AG08396 (cell line): ENCODE results near the gene GAREM1.
"Not testable (repeated sequence)": the region's sequence is repeated elsewhere in the genome, so short reads cannot be mapped to it uniquely, and the experiment has no call there.

Experiments used
- DNase-seq: peaks from one replicate; pipeline ENCODE4 v3.0.0; 2012; ENCODE audit warnings: low spot score, mixed read lengths

GAREM1 gene

GRCh38 chr18:32257084-32257785, 213.4 kb downstream of the GAREM1 start:
- no peak for DNase-seq

GRCh38 chr18:32255570-32255969, 215.1 kb downstream of the GAREM1 start:
- DNase-seq: no peak

- no peak for DNase-seq
These were observed 218.4 kb downstream of the GAREM1 start for GRCh38 chr18:32252141-32252860.

DNA sequence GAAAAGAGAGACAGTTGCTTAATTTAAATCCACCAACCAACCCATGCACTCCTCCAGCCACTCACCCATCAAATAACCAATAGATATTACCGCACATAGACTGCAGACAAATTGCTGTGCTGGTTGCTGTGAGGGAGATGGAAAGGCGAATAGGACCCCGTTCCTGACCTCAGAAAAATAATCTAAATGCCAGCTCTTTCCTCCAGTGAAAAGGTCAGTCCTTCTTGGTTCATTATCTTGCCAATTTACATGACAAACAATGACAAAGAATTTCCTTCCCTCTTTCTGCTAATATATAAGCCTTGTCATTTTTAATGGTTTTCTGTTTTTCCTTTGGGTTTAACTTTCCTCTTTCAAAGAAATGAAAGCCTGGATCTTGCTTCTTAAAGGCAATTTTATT, 219.2 kb downstream of the GAREM1 start:
- DNase-seq: no peak

DNA sequence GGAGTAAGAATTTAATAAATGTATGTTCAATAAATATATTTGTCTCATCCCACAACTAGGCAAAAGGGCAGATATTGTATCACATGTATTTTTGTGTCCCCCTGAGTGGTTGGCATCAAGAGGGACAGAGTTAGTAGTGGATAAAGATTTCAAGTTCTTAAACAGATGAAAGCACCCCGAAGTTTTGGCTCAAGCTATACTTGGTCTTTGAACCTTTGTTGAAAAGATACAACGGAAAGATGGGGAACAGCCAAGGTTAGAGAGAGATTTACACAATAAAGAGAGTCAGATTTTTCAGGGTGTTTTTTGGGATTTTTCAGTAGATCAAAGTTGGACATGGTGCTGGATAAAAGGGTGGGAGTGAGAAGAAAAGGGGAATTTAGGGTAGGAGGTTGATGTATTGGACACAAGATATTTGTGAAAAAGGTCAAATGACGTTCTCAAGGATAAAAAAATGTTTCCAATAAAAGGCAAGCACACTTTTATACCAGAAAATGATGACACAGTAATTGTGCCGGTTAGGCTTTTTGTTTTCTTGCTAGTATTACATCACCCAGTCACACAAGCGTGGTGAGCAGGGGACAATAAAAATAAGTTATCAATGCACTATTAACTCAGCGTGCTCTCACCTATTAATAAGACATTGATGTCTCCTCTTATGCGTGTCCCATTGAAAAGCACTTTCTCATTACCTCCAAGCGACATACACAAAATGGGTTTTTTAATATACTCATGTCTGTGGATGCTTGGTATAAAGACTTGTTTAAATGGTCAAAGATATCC, 221.3 kb downstream of the GAREM1 start:
- no peak for DNase-seq

DNA sequence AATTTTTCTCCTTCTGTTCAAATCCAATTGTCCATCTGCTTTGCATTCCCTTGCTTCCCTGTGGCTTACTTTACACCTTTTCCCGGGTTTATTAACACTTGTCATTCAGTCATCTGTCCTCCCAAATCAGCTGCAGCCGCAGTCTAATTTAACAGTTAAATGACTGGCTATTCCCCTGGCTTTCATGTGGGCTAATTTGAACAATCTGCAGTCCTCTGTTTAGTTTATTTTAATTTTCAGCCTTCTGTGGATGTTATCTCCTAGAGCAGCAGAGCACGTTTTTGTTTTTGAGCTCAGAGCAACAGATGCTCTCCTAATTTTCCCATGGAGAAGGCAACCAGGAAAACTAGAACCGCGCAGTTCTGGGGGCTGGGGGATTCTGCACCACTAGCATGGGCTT, 225.8 kb downstream of the GAREM1 start:
- no peak for DNase-seq

GRCh38 chr18:32243358-32243757, 227.3 kb downstream of the GAREM1 start:
- DNase-seq: no peak

DNA sequence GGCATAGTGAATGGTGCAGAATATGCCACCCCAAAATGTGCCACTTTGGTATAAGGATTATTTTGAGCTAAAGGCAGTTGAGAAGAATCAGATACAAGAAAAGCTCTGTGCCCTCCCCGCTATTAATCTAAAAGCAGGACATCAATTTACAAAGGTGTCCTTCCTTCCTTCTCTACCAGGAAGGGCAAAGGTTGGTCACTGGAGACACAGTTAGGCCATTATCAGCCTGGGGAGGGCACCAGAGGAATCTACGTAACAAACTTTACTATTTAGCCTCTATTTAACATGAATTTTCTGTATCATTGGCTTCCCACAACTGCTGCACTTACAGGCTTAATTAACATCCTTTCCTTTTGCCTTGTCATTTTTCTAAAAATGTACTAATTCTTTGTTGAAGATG, 228.3 kb downstream of the GAREM1 start:
- no peak for DNase-seq

DNA sequence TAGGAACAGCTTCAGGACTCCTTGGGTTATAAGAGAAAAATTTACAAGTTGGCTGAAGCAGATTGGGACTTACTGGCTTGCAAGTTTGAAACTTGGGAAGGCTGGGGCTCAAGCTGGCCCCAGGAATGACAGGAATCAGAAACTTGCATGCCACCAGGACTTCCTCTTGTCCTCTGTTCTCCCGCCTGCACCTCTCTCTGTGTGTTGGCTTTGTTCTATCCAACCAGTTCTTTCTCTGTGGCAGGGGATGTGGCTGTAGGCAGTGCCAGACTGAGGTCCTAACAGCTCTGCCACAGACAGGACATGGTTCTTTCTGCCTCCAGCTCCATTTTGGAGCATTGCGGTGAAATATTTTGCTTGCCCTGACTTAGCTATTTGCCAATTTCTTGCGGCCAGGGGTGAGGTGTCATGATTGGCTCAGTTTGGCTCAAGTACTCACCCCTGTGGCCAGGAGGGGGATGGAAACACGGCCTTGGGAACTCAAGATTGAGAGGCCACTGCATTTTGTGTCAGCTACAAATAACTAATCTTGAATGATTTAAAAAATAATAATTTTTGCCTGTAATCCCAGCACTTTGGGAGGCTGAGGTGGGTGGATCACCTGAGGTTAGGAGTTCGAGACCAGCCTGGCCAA, 231.9 kb downstream of the GAREM1 start:
- no peak for DNase-seq

- DNase-seq: no peak
These were observed 233.6 kb downstream of the GAREM1 start for GRCh38 chr18:32237049-32237448.

- DNase-seq: not testable (repeated sequence)
These were observed 237.3 kb downstream of the GAREM1 start for GRCh38 chr18:32233348-32233747.

DNA sequence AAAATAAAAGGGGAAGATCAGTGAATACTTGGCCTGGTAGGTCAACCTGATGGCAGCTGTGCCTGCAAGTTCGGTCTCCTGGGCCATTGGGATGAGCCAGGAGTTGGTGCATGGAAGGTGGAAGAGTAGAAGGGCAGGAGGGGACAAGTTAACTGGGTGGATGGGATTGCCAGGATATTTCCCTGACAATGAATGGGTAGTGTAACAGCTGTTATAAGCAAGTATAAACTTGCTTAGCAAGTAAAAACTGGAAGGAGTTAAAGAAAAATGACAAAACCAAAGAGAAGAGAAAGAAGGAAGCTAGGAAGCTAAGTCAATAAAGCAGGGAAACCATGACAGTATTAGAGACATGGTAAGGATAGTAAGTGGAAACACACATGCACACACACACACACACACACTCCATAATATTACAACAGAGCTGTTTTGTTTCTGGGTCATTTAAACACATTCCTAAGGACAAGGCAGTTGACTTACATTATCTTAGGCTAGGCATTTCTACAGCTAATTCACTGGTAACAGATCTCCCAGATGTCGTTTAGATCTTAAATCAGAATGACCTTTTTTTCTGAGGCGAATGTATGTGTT, 251.2 kb downstream of the GAREM1 start:
- no peak for DNase-seq

DNA sequence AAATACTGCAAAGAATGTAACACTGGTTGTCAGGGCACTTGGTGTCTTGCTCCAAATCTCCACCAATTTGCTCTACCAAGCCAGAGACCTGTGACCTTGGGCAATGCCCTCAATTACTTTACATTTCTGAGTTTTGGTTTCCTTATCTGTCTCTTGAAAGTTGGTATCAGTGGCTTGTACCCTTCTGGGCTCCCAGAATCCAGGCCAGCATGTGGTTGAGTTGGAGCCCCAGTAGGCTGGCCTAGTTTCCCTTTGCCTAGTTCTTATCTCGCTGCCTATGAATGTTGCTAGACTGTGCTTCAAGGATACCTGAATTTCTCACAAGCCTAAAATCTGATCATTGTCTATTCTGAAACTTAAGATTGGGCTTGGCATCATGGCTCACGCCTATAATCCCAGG, 254.3 kb downstream of the GAREM1 start:
- DNase-seq: no peak

GRCh38 chr18:32213693-32214092, 257.0 kb downstream of the GAREM1 start:
- no peak for DNase-seq
